Stimulated activated CD4-positive, alpha-beta T cell treated with anti-CD3 and anti-CD28 coated beads, TNF-alpha, amount 100 ng/mL, for 48 hours (primary cell): ENCODE data around the gene UBA6.
"Not testable (repeated sequence)": the region's sequence is repeated elsewhere in the genome, so short reads cannot be mapped to it uniquely, and the experiment has no call there.

Experiments used
- DNase-seq, 3 donors: peaks; one replicate each; pipeline ENCODE4 v3.0.0-alpha.2; 2020; ENCODE audit warnings: low read depth in 3 of 3

UBA6 gene

DNA sequence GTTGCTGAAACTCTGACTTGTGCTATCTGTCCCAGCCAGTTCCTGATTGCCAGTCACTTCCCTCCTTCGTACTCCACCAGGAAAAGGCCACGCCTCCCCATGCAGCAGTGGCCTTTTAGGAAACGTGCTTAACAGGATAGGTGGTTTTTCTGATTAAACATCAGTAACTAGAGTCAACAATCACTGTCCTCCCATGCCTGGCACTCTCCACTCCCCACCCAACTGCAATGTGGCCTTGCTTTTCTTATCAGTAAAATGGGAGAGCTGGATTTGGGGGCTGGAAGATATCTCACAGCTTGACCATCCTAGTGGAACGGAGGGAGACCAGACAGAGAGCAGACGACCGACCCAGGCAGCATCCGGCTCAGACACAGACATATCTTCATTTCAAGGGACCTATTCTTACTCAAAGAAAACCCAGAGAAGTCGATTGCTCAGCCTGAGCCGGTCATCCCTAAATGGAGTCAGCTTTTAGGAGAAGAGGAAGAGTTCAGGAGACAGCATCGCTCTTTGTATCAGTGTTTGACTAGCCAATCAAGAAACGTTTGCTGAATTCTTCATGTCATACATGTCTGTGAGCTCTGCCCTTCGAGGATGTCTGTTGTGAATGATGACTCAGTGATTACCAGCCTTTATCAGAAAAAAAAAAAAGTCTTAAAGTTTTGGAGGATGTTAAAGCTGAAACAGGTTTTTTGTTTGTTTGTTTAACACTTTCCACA is 12.7 kb upstream of the UBA6 start:
- DNase-seq, result no peak

DNA sequence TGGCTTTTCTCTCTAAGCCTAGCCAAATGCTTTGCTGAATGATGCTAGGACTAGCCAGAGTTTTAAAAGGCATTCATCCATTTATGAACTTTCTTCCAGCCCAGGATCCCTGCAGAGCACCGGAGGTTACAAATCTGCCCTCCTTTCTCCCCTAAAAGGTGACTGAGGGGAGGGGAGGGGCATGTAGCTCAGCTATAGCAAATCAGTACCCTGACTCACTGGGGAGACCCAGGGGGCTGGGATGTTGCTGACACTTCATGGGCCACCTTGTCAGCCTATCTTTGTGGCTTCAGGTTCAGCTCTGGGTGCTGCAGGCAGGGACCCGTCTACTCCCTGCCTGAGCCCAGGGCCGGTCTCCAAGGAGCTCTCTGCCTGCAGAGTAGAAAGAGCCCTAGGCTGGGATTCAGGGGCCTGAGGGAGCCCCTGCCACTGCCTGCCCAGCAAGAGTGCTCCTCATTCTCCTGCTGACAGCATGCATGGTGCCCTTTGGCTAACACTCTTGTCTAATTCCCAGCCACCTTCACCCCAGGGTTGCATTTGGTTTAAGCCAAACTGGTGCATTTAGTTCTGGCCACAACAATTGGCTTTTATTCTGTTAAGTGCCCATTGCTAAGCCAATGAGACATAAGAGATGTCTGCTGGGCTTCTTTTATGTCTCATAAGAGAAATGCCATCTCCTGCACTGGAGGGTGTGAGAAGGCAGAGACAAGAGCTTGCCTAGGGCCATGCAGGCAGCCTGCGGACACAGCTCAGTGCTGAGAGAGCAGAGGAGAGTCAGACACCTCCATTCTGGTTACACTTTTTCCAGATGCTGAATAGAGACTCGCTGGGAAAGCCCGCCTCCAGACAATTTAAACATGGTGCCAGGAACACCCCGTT is 11.9 kb upstream of the UBA6 start:
- DNase-seq, result no peak

DNA sequence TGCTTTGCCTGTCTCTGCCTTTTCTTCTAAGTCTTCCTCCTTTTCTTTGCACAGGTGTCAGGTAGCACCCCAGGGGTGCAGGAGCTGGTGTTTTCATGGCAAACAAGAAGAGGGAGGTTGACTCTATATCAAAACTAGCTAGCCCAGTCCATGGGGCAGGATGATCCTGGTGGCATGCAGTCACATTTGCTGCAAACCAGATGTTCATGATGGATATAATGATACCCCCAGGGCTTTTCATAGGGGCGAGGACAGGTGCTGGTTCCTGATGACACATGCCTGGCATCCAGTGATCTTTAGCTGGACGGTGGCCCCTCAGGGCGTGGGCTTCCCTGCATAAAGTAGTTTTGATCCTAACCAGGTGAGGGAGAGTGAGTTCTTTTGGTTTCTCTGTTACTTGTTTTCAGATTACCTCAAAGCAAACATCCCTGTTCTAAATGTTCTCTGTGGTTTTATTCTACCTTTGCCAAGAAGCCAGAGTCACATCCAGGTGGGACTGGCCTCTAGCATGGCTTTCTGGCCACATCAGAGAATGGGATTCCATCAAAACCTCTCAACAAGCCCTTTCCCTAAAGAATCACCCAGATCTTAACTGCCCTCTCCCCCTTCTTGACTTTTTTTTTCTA is 11.2 kb upstream of the UBA6 start:
- DNase-seq, result no peak

DNA sequence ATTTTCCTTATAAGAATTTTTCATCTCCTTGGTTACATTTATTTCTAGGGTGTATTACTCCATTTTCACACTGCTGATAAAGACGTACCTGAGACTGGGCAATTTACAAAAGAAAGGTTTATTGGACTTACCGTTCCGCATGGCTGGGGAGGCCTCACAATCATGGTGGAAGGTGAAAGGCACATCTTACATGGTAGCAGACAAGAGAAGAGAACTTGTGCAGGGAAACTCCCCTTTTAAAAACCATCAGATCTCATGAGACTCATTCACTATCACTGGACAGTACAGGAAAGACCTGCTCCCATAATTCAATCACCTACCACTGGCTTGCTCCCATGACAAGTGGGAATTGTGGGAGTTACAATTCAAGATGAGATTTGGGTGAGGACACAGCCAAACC is 5.7 kb upstream of the UBA6 start:
- not testable (repeated sequence) for DNase-seq

- no peak for DNase-seq
Observed at GRCh38 chr4:67704843-67705242, 3.9 kb upstream of the UBA6 start.

DNA sequence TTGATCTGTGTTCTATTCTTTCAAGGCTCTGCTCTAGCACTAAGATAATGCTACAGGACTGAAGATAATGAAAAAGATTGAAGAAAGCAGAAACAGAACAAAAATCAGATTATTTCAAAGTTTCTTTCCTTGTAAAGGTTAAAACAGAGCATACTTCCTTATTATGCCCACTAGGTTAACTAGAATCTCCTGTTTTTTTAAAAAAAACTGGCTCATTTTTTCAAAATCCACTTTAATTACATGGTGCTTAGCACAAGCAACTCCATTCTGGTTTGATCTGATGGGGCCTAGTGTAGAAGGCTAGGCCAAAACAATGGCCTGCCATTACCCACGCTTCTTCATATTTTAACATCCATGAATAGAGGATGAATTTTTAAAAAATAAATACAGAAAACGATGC is 1.2 kb upstream of the UBA6 start:
- no peak for DNase-seq

- no peak for DNase-seq
Observed at GRCh38 chr4:67701517-67701850, 529 bp upstream of the UBA6 start.

DNA sequence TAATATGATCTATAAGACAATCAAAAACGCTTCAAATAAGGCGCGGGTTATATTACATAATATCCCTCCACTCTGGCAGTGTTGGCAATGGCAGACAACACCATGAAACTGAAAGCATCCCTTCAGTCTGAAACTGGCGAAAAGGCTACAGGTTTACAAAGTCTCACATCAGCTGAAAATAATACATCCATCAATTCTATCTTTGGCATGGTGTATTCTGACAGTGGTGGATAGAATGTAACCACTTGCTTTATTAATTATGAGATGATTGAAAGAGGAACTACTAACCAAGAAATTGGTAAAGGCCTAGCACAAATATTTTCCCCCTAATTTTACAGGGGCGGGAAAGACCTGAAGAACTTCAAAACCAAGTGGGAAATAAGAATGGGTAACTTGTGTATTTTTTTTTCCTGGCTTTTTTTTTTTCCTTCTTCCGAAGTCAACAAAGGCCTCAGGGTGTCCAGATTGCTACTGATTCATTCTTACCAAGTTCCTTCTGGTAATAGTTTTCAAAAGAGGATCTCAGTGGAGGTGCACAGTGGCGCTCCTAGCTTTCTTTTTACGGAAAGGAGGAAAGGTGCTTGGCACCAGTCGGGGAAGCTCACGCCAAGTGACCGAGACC is 728 bp downstream of the UBA6 start:
- no peak for DNase-seq

GRCh38 chr4:67699603-67700002 is 1.4 kb downstream of the UBA6 start:
- no peak for DNase-seq

GRCh38 chr4:67697860-67698687 is 2.9 kb downstream of the UBA6 start:
- DNase-seq, result no peak

- DNase-seq, result no peak
Observed at GRCh38 chr4:67696061-67696460, 4.9 kb downstream of the UBA6 start.

DNA sequence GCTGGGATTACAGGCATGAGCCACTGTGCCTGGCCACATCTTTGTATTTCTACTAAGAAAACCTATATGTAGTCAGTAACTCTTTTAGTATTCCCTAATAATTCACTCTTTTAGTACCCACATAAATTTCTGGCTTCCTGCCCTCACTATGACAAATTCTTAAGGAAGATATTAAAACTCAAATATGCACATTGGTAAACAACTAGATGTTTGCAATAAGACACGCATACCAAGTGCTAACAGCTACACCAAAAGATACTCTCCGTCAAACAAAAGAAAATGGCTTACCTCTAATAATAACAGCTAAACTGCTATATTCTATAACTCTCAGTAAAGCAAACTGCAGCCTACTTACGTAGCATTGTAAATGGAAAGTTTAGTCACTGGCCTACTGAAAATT is 6.3 kb downstream of the UBA6 start:
- no peak for DNase-seq

GRCh38 chr4:67691328-67691727 is 9.6 kb downstream of the UBA6 start:
- DNase-seq, result no peak

GRCh38 chr4:67687636-67688035 is 13.3 kb downstream of the UBA6 start:
- no peak for DNase-seq

GRCh38 chr4:67685532-67685859 is 15.5 kb downstream of the UBA6 start:
- DNase-seq, result no peak

DNA sequence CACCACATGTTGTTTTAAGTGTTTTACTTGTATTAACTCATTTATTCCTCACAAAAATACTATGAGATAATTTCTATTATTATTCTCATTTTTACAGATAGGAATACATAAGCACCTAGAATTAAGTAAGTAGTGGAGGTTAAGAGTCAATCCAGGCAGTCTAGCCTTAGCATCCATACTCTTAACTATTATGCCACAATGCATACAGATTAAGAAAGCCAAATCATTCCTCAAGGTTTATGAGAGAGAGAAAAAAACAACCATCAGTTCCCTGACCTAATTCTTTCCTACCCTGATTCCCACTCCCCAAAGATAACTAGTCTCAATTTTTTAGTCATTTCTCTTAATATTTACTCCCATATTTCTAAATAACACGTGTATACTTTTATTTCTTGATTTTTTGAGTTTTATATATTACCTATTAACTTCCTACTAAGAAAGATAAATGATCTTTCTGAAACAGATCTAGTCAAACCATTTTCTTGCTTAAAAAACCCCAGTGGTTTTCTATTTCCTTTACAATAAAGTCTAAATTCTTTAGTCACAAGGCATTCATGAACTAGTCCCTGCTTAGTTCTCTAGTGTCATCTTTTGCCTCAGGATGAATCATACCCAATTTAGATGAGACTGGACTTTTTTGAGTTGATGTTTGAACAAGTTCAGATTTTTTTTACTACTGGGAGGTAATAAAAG is 16.0 kb downstream of the UBA6 start:
- DNase-seq, result no peak

DNA sequence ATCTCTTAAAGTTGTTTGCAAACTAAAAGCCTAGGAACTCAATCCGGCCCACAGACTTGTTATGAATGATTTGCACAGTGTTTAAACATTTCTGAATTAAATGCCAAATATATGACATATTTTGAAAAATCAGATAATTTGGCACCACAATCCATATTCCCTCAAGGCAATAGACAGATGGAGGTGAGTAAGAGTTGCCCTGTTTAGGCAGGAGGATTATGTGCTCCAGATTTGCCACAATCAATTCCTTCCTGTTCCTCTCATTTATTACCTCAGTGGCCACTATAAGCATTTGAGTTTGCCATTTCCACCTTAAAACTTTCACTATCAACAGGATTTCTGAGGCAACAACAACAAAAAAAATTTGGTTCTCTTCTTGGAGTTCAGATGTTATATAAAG is 18.7 kb downstream of the UBA6 start:
- no peak for DNase-seq

- no peak for DNase-seq
Observed at GRCh38 chr4:67680581-67681222, 20.3 kb downstream of the UBA6 start.

- no peak for DNase-seq
Observed at GRCh38 chr4:67678612-67679011, 22.3 kb downstream of the UBA6 start.

- DNase-seq, result no peak
Observed at GRCh38 chr4:67674098-67674497, 26.9 kb downstream of the UBA6 start.

- DNase-seq, result no peak
Observed at GRCh38 chr4:67668315-67668714, 32.6 kb downstream of the UBA6 start.
